SU-DHL-6 (cell line): ENCODE data around the gene AKR1C1.
"Not testable (repeated sequence)": the region's sequence is repeated elsewhere in the genome, so short reads cannot be mapped to it uniquely, and the experiment has no call there.

ENCODE experiments used
- CTCF ChIP-seq: fragments of 200-600 bp; sonication (generic); IDR thresholded peaks from one replicate; pipeline ENCODE4 v1.5.1; 2017; ENCODE audit warnings: antibody characterized with exemption, mild to moderate bottlenecking, low read length, moderate library complexity; ENCODE audit not compliant: insufficient read depth, poor library complexity, severe bottlenecking
- EZH2phosphoT487 ChIP-seq: fragments of 200-600 bp; sonication (generic), shearing (Covaris generic); conservative IDR thresholded peaks from 2 replicates; pipeline ENCODE4 v1.6.1; 2018; ENCODE audit warnings: mild to moderate bottlenecking, antibody characterized with exemption, low read length, moderate library complexity, mixed read lengths

- not testable (repeated sequence) for TF ChIP-seq CTCF, EZH2phosphoT487
Observed at GRCh38 chr10:4970362-4970761, 7.1 kb downstream of the AKR1C1 start.
